Endothelial cell of umbilical vein (primary cell): Measurements from ENCODE around the gene CFAP126. TPM values are rescaled to one million over a fixed set of nuclear protein-coding genes. Genes with fewer than 3 reads are reported as not detected.

Experiments used
- BruUV-seq: library from RNA; stranded (reverse); fragments of 400-500 nt; replicated peaks from 2 replicates; lab custom pipeline; 2021; lab: Mats Ljungman, UMichigan
- CTCF ChIA-PET: fragments of 300-600, 350-600 bp; sonication (Branson Sonifier 250); formaldehyde crosslinking; loops from one replicate; lab custom pipeline; 2021; ENCODE audit warnings: antibody characterized with exemption, inconsistent platforms; lab: Charles Lee
- POLR2A ChIA-PET: fragments of 300-600, 350-600 bp; sonication (Branson Sonifier 250); formaldehyde crosslinking; loops from one replicate; lab custom pipeline; 2021; ENCODE audit warnings: antibody characterized with exemption, inconsistent platforms; lab: Charles Lee
- DNase-seq: peaks from one replicate; pipeline ENCODE4 v3.0.0-alpha.2; 2011; ENCODE audit warnings: low read depth, low spot score
- FAIRE-seq: peaks from 2 replicates; lab custom pipeline; 2011; peaks lifted over from hg19 to GRCh38; lab: Jason Lieb, UNC
- H2AFZ ChIP-seq: 2 replicates; pipeline ENCODE4 v1.6.0; 2012; ENCODE audit warnings: low read depth, low read length, control low read depth, inconsistent platforms
- H3K27ac ChIP-seq: 2 replicates; pipeline ENCODE4 v1.5.1; 2011; ENCODE audit warnings: low read depth, mild to moderate bottlenecking, control low read depth, low read length, moderate library complexity; ENCODE audit not compliant: insufficient read depth
- H3K27me3 ChIP-seq, 2 experiments: 2 replicates each; pipeline versions ENCODE4 v1.6.0 to v1.6.1; 2011; ENCODE audit warnings: low read length in 2 of 2, mixed read lengths in 1 of 2; ENCODE audit not compliant: control insufficient read depth in 2 of 2, insufficient read depth in 2 of 2
- H3K36me3 ChIP-seq, 2 experiments: 2 replicates in 1 of 2; 3 replicates in 1 of 2; pipeline ENCODE4 v1.5.1; 2011; ENCODE audit warnings: low read length in 2 of 2, mild to moderate bottlenecking in 1 of 2, moderate library complexity in 1 of 2; ENCODE audit not compliant: control insufficient read depth in 2 of 2, insufficient read depth in 2 of 2; ENCODE audit errors: extremely low read depth in 1 of 2
- H3K4me1 ChIP-seq: 3 replicates; pipeline ENCODE4 v1.5.1; 2011; ENCODE audit warnings: mild to moderate bottlenecking, low read length; ENCODE audit not compliant: control insufficient read depth, insufficient read depth; ENCODE audit errors: extremely low read depth
- H3K4me2 ChIP-seq: 2 replicates; pipeline ENCODE4 v1.6.1; 2011; ENCODE audit warnings: low read length, control low read depth, mixed read lengths; ENCODE audit not compliant: insufficient read depth
- H3K4me3 ChIP-seq, 3 experiments: fragments of 200-600 bp in 1 of 3; sonication (generic), shearing (Covaris generic) in 1 of 3; replicated peaks in 1 of 3; 2 replicates each; pipeline ENCODE4 v1.5.1; 2011 to 2016; ENCODE audit warnings: control low read depth in 3 of 3, low read length in 3 of 3, mild to moderate bottlenecking in 2 of 3, inconsistent platforms in 1 of 3, low read depth in 1 of 3, moderate library complexity in 1 of 3; ENCODE audit not compliant: insufficient read depth in 1 of 3
- H3K79me2 ChIP-seq: 2 replicates; pipeline ENCODE4 v1.6.0; 2012; ENCODE audit warnings: low read length, inconsistent platforms; ENCODE audit not compliant: control insufficient read depth, insufficient read depth
- H3K9ac ChIP-seq: replicated peaks from 2 replicates; pipeline ENCODE3; 2011; ENCODE audit warnings: low read length, control low read depth; ENCODE audit not compliant: insufficient read depth; ENCODE audit errors: extremely low read depth
- H3K9me1 ChIP-seq: replicated peaks from 3 replicates; pipeline ENCODE4 v1.6.0; 2011; ENCODE audit warnings: mild to moderate bottlenecking, low read length; ENCODE audit not compliant: control insufficient read depth, insufficient read depth; ENCODE audit errors: extremely low read depth
- H3K9me3 ChIP-seq: replicated peaks from 2 replicates; pipeline ENCODE4 v1.5.1; 2012; ENCODE audit warnings: low read length, inconsistent platforms; ENCODE audit not compliant: control insufficient read depth, insufficient read depth
- H4K20me1 ChIP-seq: replicated peaks from 2 replicates; pipeline ENCODE3; 2011; ENCODE audit warnings: mild to moderate bottlenecking, low read length; ENCODE audit not compliant: control insufficient read depth, insufficient read depth; ENCODE audit errors: extremely low read depth
- EZH2 ChIP-seq: IDR thresholded peaks from 2 replicates; pipeline ENCODE4 v1.6.1; 2012; ENCODE audit warnings: borderline replicate concordance, low read depth, mild to moderate bottlenecking, moderate library complexity, low read length, inconsistent platforms; ENCODE audit not compliant: severe bottlenecking
- FOS ChIP-seq: IDR thresholded peaks from 2 replicates; pipeline ENCODE4 v1.6.1; 2011; ENCODE audit warnings: mild to moderate bottlenecking, low read length, moderate library complexity, borderline replicate concordance; ENCODE audit not compliant: insufficient read depth
- GATA2 ChIP-seq: IDR thresholded peaks from 2 replicates; pipeline ENCODE4 v1.7.0; 2011; ENCODE audit warnings: low read depth, mild to moderate bottlenecking, moderate library complexity, mixed read lengths, low read length; ENCODE audit not compliant: insufficient read length, insufficient read depth
- JUN ChIP-seq: IDR thresholded peaks from 2 replicates; pipeline ENCODE4 v1.6.1; 2011; ENCODE audit warnings: borderline replicate concordance, low read depth; ENCODE audit not compliant: insufficient read length, insufficient read depth
- MYC ChIP-seq: IDR thresholded peaks from one replicate; pipeline ENCODE4 v1.6.1; 2011; ENCODE audit warnings: mild to moderate bottlenecking, low read depth, low read length
- POLR2A ChIP-seq: IDR thresholded peaks from 2 replicates; pipeline ENCODE4 v1.6.1; 2012; ENCODE audit warnings: low read depth, mild to moderate bottlenecking, control low read depth, low read length
- POLR2AphosphoS5 ChIP-seq: IDR thresholded peaks from 2 replicates; pipeline ENCODE4 v1.6.1; 2012; ENCODE audit warnings: low read depth, mild to moderate bottlenecking, control low read depth, low read length, moderate library complexity; ENCODE audit not compliant: insufficient read depth
- dilution Hi-C: fragments of 300-500 bp; cut with MboI; formaldehyde crosslinking; loops from one replicate; pipeline ENCODE4 v1.15.0; 2019; ENCODE audit warnings: low sequenced_read_pairs; ENCODE audit not compliant: extremely low pct_ligation_motif_present
- intact Hi-C: fragments of 100-400 bp; cut with micrococcal nuclease; formaldehyde crosslinking; loops from one replicate; pipeline ENCODE4 v1.10.0; 2022
- polyA plus RNA-seq, 4 experiments: library from polyadenylated mRNA; depleted of rRNA in 3 of 4; stranded (reverse) in 3 of 4; unstranded in 1 of 4; fragments of >200 nt; gene quantifications; 2 replicates each; pipeline versions ENCODE4 v1.2.1 to v1.2.3, GENCODE V29; 2011 to 2012; ENCODE audit warnings: missing spikeins in 1 of 4
- total RNA-seq: library from RNA; stranded (reverse); gene quantifications from 2 replicates; pipeline ENCODE4 v1.2.3, GENCODE V29; 2021
- TF ChIP-seq, protein P1 (sequence below): IDR thresholded peaks from 2 replicates; pipeline ENCODE4 v1.6.1; 2011; ENCODE audit not compliant: insufficient read depth, insufficient read length
- TF ChIP-seq, protein P2 (sequence below), 2 donors: IDR thresholded peaks; 1 replicate in 1 of 2; 2 replicates in 1 of 2; pipeline ENCODE4 v1.5.1; 2011; ENCODE audit warnings: low read length in 2 of 2, mild to moderate bottlenecking in 2 of 2, moderate library complexity in 2 of 2, control low read depth in 1 of 2, inconsistent platforms in 1 of 2, low read depth in 1 of 2; ENCODE audit not compliant: insufficient read depth in 1 of 2; ENCODE audit errors: extremely low read depth in 1 of 2

CFAP126 gene
- total and polyA plus RNA-seq, 2 donors (not counting 3 experiments of a cell fraction or from before 2014, with no cell fraction given), result not detected

DNA sequence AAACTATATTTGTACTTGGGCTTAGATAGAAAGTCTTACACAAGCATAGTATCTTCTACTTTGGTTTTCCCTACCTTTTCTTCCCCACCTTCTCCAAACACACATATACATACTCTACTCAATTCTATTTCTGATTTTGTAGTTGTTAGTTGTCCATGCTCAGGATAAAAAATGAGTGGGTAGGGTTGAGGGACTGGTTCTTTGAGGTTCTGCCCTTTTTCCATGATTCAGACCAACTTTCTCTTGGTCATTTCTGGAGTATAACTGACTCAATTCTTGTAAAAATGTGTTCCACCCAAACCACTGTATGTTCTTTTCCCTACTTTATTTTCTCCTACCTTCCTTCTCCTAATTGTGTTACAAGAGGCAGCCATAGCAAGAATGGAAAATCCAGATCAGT is 3.3 kb downstream of the CFAP126 start:
- CTCF ChIA-PET, result no interaction called here

DNA sequence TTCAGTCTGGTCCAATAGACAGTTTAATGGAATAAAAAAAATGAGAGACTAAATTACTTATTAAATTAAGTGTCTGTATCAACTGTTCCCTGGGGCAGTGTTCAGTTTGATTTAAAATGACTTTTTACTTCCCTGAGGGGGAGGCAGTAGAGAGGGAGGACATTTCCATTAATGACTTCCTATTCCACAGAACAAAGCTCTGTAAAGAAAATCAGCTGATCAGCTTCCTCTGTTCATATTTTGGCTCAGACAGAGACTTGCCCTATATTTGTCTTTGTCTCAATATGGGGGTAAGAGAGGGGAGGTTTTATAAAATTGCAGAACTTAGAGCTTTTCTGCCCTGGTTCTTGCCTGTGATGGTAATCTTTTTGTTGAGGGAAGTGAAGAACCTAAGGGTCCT is 8.4 kb downstream of the CFAP126 start:
- H2AFZ ChIP-seq, result no peak overlapping the region
- TF ChIP-seq EZH2 (no peak), FOS (no peak), GATA2 (no peak), MYC (no peak), POLR2AphosphoS5 (no peak), POLR2A (no peak), JUN (no peak)
- TF ChIP-seq, protein P1, sequence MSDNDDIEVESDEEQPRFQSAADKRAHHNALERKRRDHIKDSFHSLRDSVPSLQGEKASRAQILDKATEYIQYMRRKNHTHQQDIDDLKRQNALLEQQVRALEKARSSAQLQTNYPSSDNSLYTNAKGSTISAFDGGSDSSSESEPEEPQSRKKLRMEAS, result no peak
- TF ChIP-seq, protein P2, sequence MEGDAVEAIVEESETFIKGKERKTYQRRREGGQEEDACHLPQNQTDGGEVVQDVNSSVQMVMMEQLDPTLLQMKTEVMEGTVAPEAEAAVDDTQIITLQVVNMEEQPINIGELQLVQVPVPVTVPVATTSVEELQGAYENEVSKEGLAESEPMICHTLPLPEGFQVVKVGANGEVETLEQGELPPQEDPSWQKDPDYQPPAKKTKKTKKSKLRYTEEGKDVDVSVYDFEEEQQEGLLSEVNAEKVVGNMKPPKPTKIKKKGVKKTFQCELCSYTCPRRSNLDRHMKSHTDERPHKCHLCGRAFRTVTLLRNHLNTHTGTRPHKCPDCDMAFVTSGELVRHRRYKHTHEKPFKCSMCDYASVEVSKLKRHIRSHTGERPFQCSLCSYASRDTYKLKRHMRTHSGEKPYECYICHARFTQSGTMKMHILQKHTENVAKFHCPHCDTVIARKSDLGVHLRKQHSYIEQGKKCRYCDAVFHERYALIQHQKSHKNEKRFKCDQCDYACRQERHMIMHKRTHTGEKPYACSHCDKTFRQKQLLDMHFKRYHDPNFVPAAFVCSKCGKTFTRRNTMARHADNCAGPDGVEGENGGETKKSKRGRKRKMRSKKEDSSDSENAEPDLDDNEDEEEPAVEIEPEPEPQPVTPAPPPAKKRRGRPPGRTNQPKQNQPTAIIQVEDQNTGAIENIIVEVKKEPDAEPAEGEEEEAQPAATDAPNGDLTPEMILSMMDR (IDR thresholded peaks at IDR 0.05; ENCODE audit: extremely low read depth in 1 of 2, insufficient read depth in 1 of 2, low read depth in 1 of 2, low read length in 2 of 2), result no peak
- no peaks in the 10 kb centered on the region for H3K9me1 ChIP-seq
- H3K9ac ChIP-seq, result no peak overlapping the region
- ChIA-PET CTCF (interaction anchor here (0.5 to 2.0 kb wide), 7 partner anchors 8 to 148 kb away, joined by 3 to 5 read pairs (median 3); partner anchors contain the start of gene CFAP126), POLR2A (no interaction called here)
- no peak overlapping the region for H3K27ac ChIP-seq
- H3K27me3 ChIP-seq, result no peaks in the 10 kb centered on the region
- no peak overlapping the region for H3K4me2 ChIP-seq
- dilution Hi-C loops, result no loop called here
- no peaks in the 10 kb centered on the region for H3K4me1 ChIP-seq
- H3K4me3 ChIP-seq, result no peak overlapping the region
- intact Hi-C loops, result no loop called here
- H3K79me2 ChIP-seq, result no peaks in the 10 kb centered on the region
- no TSS peak for BruUV-seq
- FAIRE-seq (peak; percentile 71), DNase-seq (peak; percentile 27)
- no peaks in the 10 kb centered on the region for H4K20me1 ChIP-seq
- no peaks in the 10 kb centered on the region for H3K9me3 ChIP-seq
- peaks cover 3 to 4% of the 10 kb centered on the region in 2 experiments for H3K36me3 ChIP-seq

More for the DNA sequence above, 3.3 kb downstream of the CFAP126 start:
- no peak overlapping the region for H3K4me3 ChIP-seq
- no peak overlapping the region for H3K27ac ChIP-seq
- no peak for DNase-seq
- intact Hi-C loops, result no loop called here
- H3K9ac ChIP-seq, result no peak overlapping the region
- FAIRE-seq, result no peak
- no peaks in the 10 kb centered on the region for H3K79me2 ChIP-seq
- no TSS peak for BruUV-seq
- H3K9me3 ChIP-seq, result no peaks in the 10 kb centered on the region
- no peaks in the 10 kb centered on the region for H3K9me1 ChIP-seq
- H3K4me2 ChIP-seq, result no peak overlapping the region
- H4K20me1 ChIP-seq, result no peaks in the 10 kb centered on the region
- H3K4me1 ChIP-seq, result peaks cover 2% of the 10 kb centered on the region
- peaks cover 2 to 4% of the 10 kb centered on the region in 2 experiments for H3K36me3 ChIP-seq
- TF ChIP-seq POLR2AphosphoS5, result no peak
- TF ChIP-seq, protein P1, result no peak
- dilution Hi-C loops, result no loop called here
- no peaks in the 10 kb centered on the region for H3K27me3 ChIP-seq
- no peak overlapping the region for H2AFZ ChIP-seq
- POLR2A ChIA-PET, result no interaction called here
